Measurements from ENCODE around the gene SERPINA5. TPM values are rescaled to one million over a fixed set of nuclear protein-coding genes. Genes with fewer than 3 reads are reported as not detected.

Gene SERPINA5
- total and polyA plus RNA-seq, 2 of the 13 experiments (the other 11 are each of a cell fraction or from before 2014, with no cell fraction given): 449 to 498 TPM

- TF ChIP-seq NR0B2 (CRISPR knock-in tag; IDR thresholded peaks at IDR 0.05) (no peak), ZNF609 (CRISPR knock-in tag; IDR thresholded peaks at IDR 0.05; ENCODE audit: borderline replicate concordance) (peak; percentile 92), SOX6 (IDR thresholded peaks at IDR 0.05) (no peak), SOX6 (CRISPR knock-in tag; IDR thresholded peaks at IDR 0.05) (peak; percentile 95), TBX2 (CRISPR knock-in tag; IDR thresholded peaks at IDR 0.05; ENCODE audit: borderline replicate concordance) (peak; percentile 87), ISX (CRISPR knock-in tag; conservative IDR thresholded peaks at IDR 0.05) (no peak), FOSL2 (CRISPR knock-in tag; IDR thresholded peaks at IDR 0.05) (peak; percentile 60), SP5 (CRISPR knock-in tag; IDR thresholded peaks at IDR 0.05; ENCODE audit: borderline replicate concordance, low read depth) (peak; percentile 59; the same call in 1 of the 2 replicates), JDP2 (CRISPR knock-in tag; IDR thresholded peaks at IDR 0.05; ENCODE audit: borderline replicate concordance) (no peak; the same call in 1 of the 2 replicates), EP300 (IDR thresholded peaks at IDR 0.05; ENCODE audit: low read depth in 2 of 2, low read length in 2 of 2) (peak in 1 of 2 experiments; percentile 92; a peak in 3 of 4 replicates), EP300 (CRISPR knock-in tag; IDR thresholded peaks at IDR 0.05; ENCODE audit: borderline replicate concordance) (peak; percentile 61; the same call in 1 of the 2 replicates), CENPX (CRISPR knock-in tag; IDR thresholded peaks at IDR 0.05) (no peak), RARA (CRISPR knock-in tag; IDR thresholded peaks at IDR 0.05) (peak; percentile 93), RBAK (CRISPR knock-in tag; IDR thresholded peaks at IDR 0.05) (no peak), SUZ12 (IDR thresholded peaks at IDR 0.05; ENCODE audit: low read depth, low read length) (no peak), TFE3 (CRISPR knock-in tag; IDR thresholded peaks at IDR 0.05) (0 out of 2 replicates have a peak, but pooled peaks have one; percentile 15), DMTF1 (CRISPR knock-in tag; IDR thresholded peaks at IDR 0.05) (no peak), ZNF574 (CRISPR knock-in tag; IDR thresholded peaks at IDR 0.05) (no peak)
Measured at GRCh38 chr14:94572637-94573303, 8.5 kb upstream of the SERPINA5 start (continued).
